ENCODE measurements around the gene TM4SF1. TPM values are rescaled to one million over a fixed set of nuclear protein-coding genes. Genes with fewer than 3 reads are reported as not detected.

The TM4SF1 gene
- total and polyA plus RNA-seq, 9 of the 15 experiments (the other 6 are each of a cell fraction or from before 2014, with no cell fraction given) = 0.06 to 0.44 (median 0.08) TPM; not detected in 4

GRCh38 chr3:149366031-149366430, 11.4 kb downstream of the TM4SF1 start (continued):
- no peak for TF ChIP-seq ZSCAN32 (CRISPR knock-in tag; IDR thresholded peaks at IDR 0.05)
- TF ChIP-seq ZNF23 (CRISPR knock-in tag; IDR thresholded peaks at IDR 0.05) = no peak
- no peak for TF ChIP-seq ZBTB2 (IDR thresholded peaks at IDR 0.05)

- WGBS (ENCODE audit: insufficient coverage, low coverage, missing lambda C conversion rate) = 0% methylated on average over 2 of the region's 2 CpGs
- CTCF ChIA-PET (ENCODE audit: low intra/inter-chr PET ratio) = no interaction called here
These were observed 12.8 kb downstream of the TM4SF1 start for GRCh38 chr3:149364624-149365023.

More at GRCh38 chr3:149364624-149365023, 12.8 kb downstream of the TM4SF1 start:
- Histone ChIP-seq H3K27me3 (ENCODE audit: control insufficient read depth in 2 of 2, insufficient read depth in 2 of 2, low read length in 2 of 2) (no peaks in the 10 kb centered on the region), H4K20me1 (replicated peaks; ENCODE audit: control insufficient read depth, insufficient read depth, low read length) (no peaks in the 10 kb centered on the region; the same call in 1 of the 2 replicates), H3K9ac (ENCODE audit: insufficient read depth in 1 of 2, low read depth in 2 of 2, low read length in 2 of 2) (no peak overlapping the region), H3K9me3 (replicated peaks; ENCODE audit: control insufficient read depth, insufficient read depth, low read depth, low read length) (no peaks in the 10 kb centered on the region), H3K27ac (ENCODE audit: extremely low read depth, low read depth, low read length) (no peak overlapping the region), H3K4me1 (replicated peaks in 1 of 2; ENCODE audit: control insufficient read depth in 2 of 2, insufficient read depth in 2 of 2, low read length in 2 of 2) (no peaks in the 10 kb centered on the region), H3K9me1 (ENCODE audit: control insufficient read depth, insufficient read depth, low read length) (no peaks in the 10 kb centered on the region), H3K79me2 (ENCODE audit: control insufficient read depth, insufficient read depth, low read length) (no peaks in the 10 kb centered on the region), H2AFZ (ENCODE audit: low read depth, low read length) (no peak overlapping the region), H3K4me2 (ENCODE audit: insufficient read depth, low read length) (no peak overlapping the region), H3K4me3 (no peak overlapping the region), H3K36me3 (ENCODE audit: control insufficient read depth, insufficient read depth, low read length) (no peaks in the 10 kb centered on the region)
- intact Hi-C loops (cut with micrococcal nuclease) = no loop called here
- TF ChIP-seq TSC22D4 (tag; IDR thresholded peaks at IDR 0.05) (no peak), ZNF41 (CRISPR knock-in tag; conservative IDR thresholded peaks at IDR 0.05) (no peak), RFX5 (IDR thresholded peaks at IDR 0.05; ENCODE audit: low read depth, low read length) (no peak), HLTF (IDR thresholded peaks at IDR 0.05) (no peak), BMI1 (IDR thresholded peaks at IDR 0.05; ENCODE audit: low read length) (no peak), ZNF707 (CRISPR knock-in tag; conservative IDR thresholded peaks at IDR 0.05) (no peak), TEAD2 (tag; IDR thresholded peaks at IDR 0.05) (no peak), GTF2F1 (IDR thresholded peaks at IDR 0.05; ENCODE audit: low read depth, low read length) (no peak), ZNF785 (CRISPR knock-in tag; IDR thresholded peaks at IDR 0.05) (no peak), ETV5 (CRISPR knock-in tag; IDR thresholded peaks at IDR 0.05; ENCODE audit: low read depth) (no peak), ZNF668 (CRISPR knock-in tag; IDR thresholded peaks at IDR 0.05) (no peak), ESRRA (IDR thresholded peaks at IDR 0.05; ENCODE audit: borderline replicate concordance, low read depth) (no peak), ZNF584 (CRISPR knock-in tag; IDR thresholded peaks at IDR 0.05; ENCODE audit: low read depth) (no peak), SRF (CRISPR knock-in tag; IDR thresholded peaks at IDR 0.05) (no peak)
- TF ChIP-seq, protein P1, sequence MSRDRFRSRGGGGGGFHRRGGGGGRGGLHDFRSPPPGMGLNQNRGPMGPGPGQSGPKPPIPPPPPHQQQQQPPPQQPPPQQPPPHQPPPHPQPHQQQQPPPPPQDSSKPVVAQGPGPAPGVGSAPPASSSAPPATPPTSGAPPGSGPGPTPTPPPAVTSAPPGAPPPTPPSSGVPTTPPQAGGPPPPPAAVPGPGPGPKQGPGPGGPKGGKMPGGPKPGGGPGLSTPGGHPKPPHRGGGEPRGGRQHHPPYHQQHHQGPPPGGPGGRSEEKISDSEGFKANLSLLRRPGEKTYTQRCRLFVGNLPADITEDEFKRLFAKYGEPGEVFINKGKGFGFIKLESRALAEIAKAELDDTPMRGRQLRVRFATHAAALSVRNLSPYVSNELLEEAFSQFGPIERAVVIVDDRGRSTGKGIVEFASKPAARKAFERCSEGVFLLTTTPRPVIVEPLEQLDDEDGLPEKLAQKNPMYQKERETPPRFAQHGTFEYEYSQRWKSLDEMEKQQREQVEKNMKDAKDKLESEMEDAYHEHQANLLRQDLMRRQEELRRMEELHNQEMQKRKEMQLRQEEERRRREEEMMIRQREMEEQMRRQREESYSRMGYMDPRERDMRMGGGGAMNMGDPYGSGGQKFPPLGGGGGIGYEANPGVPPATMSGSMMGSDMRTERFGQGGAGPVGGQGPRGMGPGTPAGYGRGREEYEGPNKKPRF (IDR thresholded peaks at IDR 0.05; ENCODE audit: low read depth, low read length) = no peak
- POLR2A ChIA-PET = interaction anchor here (0.9 kb wide), 1 partner anchor 21 kb away, joined by 3 read pairs; no protein-coding TSS in a partner anchor
- ATAC-seq (no peak), FAIRE-seq (no peak), DNase-seq (ENCODE audit: extremely low read depth in 1 of 4, low spot score in 3 of 4) (no peak)
- no TSS peak for BruUV-seq (replicated peaks)
- in situ Hi-C loops (cut with MboI) = no loop called here
